GM18909 (cell line): ENCODE measurements around the gene SLC9A8.
A peak's percentile ranks its signal among the peaks of the same experiment; 100 is the strongest.

ENCODE experiments used
- ATAC-seq: cut with Tn5 transposase; IDR thresholded peaks from one replicate; pipeline ENCODE4 v1.9.1; 2021; ENCODE audit warnings: mild to moderate bottlenecking; ENCODE audit not compliant: unreplicated experiment, poor library complexity

The SLC9A8 gene

GRCh38 chr20:49786668-49787370, 25.8 kb upstream of the SLC9A8 start:
- ATAC-seq: no peak

GRCh38 chr20:49787371-49788357, 25.0 kb upstream of the SLC9A8 start:
- ATAC-seq: no peak

GRCh38 chr20:49790077-49790798, 22.4 kb upstream of the SLC9A8 start:
- ATAC-seq: no peak

DNA sequence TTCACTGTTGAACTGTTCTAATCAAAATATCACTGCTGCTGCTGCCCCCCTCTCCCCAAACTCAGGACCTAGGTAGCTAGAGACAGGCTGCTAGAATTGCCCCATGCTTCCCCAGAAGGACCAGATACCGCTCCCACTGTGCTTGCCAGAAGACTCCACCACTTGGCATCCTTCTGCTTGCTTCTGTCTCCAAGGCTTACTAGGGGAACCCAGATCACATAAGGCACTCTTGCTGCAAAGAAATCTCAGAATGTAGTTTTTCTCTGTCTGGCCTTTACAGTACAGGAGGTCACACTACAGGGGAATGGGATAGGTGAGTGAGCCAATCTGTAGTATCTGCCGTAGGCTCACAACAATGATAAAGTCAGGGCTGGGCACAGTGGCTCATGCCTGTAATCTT, 21.5 kb upstream of the SLC9A8 start:
- ATAC-seq: no peak

DNA sequence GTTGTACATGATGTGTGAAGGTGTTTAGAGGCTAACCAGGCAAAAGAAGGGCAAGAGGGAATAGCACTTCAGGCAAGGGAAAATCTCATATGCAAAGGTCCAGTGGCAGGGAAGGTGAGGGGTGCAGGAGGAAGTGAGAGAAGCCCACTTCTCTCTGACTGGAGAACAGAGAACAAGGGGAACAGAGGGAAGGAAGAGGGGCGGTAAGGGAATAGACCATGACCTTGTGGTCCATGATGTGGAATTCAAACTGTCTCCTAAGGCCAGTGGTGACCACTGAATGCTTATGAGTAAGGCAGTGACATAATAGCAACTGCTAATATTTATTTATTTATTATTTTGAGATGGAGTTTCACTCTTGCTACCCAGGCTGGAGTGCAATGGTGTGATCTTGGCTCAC, 20.6 kb upstream of the SLC9A8 start:
- no peak for ATAC-seq

GRCh38 chr20:49792611-49793010, 20.0 kb upstream of the SLC9A8 start:
- no peak for ATAC-seq

- no peak for ATAC-seq
Measured at GRCh38 chr20:49794336-49795134, 18.1 kb upstream of the SLC9A8 start.

DNA sequence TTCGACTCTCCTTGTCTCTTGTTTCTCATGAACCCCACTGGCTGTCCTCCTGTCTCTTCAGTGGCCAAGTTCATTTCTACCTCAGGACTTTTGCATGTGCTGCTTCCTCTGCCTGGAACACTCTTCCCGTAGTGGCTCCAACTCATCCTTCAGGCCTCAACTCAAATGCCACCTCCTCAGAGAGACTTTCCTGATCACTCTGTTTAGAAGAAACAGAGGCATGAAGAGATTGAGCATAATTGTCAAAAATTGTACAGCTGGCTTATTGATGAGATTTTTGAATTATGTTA, 17.5 kb upstream of the SLC9A8 start:
- no peak for ATAC-seq

- ATAC-seq: no peak
Measured at GRCh38 chr20:49796600-49797343, 15.9 kb upstream of the SLC9A8 start.

DNA sequence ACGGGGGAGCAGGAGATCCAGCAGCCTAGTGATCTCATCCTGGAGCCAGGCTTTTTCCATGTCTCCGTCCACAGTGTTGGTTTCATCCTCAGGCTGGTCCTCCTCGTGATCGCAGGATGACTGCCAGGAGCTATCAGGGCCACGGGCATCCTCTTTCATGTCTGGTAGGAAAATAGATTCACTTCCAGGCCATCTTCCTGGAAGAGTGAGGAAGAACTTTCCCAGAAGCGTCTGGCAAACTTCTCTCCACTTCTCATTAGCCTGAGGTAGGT, 15.3 kb upstream of the SLC9A8 start:
- no peak for ATAC-seq

GRCh38 chr20:49798718-49799117, 13.9 kb upstream of the SLC9A8 start:
- ATAC-seq: no peak

- no peak for ATAC-seq
Measured at GRCh38 chr20:49799698-49800097, 12.9 kb upstream of the SLC9A8 start.

- ATAC-seq: no peak
Measured at GRCh38 chr20:49803418-49803817, 9.2 kb upstream of the SLC9A8 start.

DNA sequence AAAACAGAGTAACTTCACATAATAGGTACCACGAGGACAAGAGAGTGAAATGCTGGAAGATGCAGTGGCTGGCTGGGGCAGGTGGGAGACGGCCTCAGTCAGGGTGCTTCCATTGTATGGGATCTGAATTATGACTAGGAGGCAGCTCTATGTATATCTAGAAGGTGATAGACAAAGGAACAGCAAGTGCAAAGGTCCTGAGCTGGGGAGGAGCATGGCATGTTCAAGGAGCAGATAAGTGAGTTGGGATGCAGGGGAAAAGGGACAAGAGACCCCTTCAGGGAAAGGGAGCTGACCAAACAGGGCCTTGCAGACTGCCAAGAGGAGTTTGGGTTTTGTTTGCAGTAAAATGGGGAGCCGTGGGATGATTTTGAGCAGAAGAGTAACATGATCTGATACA, 8.3 kb upstream of the SLC9A8 start:
- ATAC-seq: no peak

DNA sequence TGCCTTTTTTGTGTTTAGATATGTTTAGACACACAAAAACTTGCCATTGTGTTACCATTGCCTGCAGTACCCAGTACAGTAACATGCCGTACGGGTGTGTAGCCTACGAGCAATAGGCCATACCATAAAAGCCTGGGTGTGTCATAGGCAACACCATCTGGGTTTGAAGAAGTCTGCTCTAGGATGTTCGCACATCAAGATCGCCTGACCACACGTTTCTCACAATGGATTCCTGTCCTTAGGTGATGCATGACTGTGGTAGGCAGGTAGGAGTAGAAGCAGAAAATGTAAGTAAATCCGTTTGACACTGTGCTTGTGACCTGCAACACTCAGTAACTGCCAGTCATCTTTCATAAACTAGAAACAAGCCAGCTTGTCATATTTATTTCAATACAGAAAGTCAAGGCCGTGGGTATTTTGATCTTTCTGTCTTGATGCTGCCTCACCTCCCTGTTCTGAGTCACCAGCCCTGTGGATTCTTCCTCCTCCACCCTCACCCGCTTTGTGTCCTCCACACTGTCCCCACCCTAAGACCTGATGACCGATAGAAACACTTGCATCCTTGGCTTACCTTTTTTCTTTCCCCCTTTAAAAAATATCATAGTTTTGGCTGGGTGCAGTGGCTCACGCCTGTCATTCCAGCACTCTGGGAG, 7.3 kb upstream of the SLC9A8 start:
- peak; percentile 48 for ATAC-seq

DNA sequence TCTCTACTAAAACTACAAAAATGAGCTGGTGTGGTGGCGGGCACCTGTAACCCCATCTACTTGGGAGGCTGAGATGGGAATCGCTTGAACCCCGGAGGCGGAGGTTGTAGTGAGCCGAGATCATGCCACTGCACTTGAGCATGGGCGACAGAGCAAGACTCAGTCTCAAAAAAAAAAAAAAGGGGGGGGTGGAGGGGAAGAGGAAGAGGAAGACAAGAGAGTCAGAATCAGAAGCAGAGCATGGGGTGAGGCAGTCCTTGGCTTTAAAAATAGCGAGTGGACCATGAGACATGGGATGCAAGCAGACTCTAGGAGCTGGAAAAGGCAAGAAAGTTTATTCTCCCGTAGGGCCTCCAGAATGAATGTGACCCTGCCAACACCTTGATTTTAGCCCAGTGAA, 3.9 kb upstream of the SLC9A8 start:
- ATAC-seq: no peak

- ATAC-seq: no peak
Measured at GRCh38 chr20:49809803-49810359, 2.7 kb upstream of the SLC9A8 start.

DNA sequence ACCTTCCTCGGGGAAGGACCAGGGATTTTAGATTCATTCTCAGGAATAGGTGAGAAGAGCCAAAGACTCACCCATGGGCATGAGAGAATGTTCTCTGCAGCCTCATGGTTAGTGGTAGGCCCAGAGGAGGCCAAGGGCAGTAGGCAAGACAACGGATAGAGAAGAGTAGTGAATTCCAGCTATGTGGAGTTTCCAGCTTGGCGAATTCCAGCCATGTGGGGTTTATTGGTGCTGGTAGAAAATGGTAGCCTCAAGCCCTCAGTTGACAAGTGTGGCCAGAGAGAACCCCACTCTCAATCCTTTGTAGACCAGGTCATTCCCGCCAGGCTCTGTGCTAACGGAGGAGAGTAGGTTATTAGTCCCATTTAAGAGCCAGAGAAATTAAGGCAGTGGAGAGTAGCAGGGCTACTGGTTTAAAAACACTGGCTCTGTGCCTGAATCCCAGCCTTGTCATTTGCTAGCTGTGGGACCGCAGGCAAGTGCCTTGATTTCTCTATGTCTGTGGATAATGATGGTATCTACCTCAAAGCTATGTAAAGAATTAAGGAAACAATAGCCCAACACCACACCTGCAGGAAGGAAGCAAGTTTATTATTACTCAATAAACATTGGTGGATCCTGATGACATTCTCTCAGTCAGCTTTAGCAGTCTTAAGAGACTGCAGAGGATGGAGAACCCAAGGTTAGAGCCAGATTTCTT, 2.0 kb upstream of the SLC9A8 start:
- no peak for ATAC-seq
